GM10266 (cell line): ENCODE measurements around the gene HS3ST5.

Experiments
- DNase-seq: peaks from one replicate; pipeline ENCODE4 v3.0.0; 2012; ENCODE audit errors: extremely low spot score
- CTCF ChIP-seq: IDR thresholded peaks from 2 replicates; pipeline ENCODE4 v1.5.1; 2012; ENCODE audit warnings: mild to moderate bottlenecking, low read depth; ENCODE audit not compliant: control insufficient read depth, insufficient read depth; ENCODE audit errors: missing control alignments

Gene HS3ST5

GRCh38 chr6:114162691-114163347 is 180.0 kb downstream of the HS3ST5 start:
- TF ChIP-seq CTCF, result no peak
- DNase-seq, result no peak

GRCh38 chr6:114160881-114161280 is 181.9 kb downstream of the HS3ST5 start:
- no peak for DNase-seq
- no peak for TF ChIP-seq CTCF

GRCh38 chr6:114159727-114160126 is 183.1 kb downstream of the HS3ST5 start:
- DNase-seq, result no peak
- no peak for TF ChIP-seq CTCF

GRCh38 chr6:114158838-114159694 is 183.8 kb downstream of the HS3ST5 start:
- DNase-seq, result no peak
- no peak for TF ChIP-seq CTCF

- no peak for DNase-seq
- no peak for TF ChIP-seq CTCF
Observed at GRCh38 chr6:114158411-114158810, 184.4 kb downstream of the HS3ST5 start.

GRCh38 chr6:114157848-114158247 is 185.0 kb downstream of the HS3ST5 start:
- no peak for DNase-seq
- TF ChIP-seq CTCF, result no peak

- no peak for TF ChIP-seq CTCF
- no peak for DNase-seq
Observed at GRCh38 chr6:114155763-114156162, 187.1 kb downstream of the HS3ST5 start.
